K562 (cell line): ENCODE results near the gene PPP2R2B. TPM values are rescaled to one million over a fixed set of nuclear protein-coding genes. Genes with fewer than 3 reads are reported as not detected.

Experiments
- CEBPB ChIP-seq: fragments of 450-650 bp; IDR thresholded peaks from 2 replicates; pipeline ENCODE4 v1.6.1; 2016; ENCODE audit warnings: missing genetic modification characterization, missing compliant biosample characterization
- CEBPG ChIP-seq, 3 experiments: fragments of 200-800 bp in 1 of 3; sonication (Bioruptor generic) in 1 of 3; sonication (generic) in 1 of 3; formaldehyde crosslinking in 1 of 3; IDR thresholded peaks in 2 of 3; conservative IDR thresholded peaks in 1 of 3; 2 replicates each; pipeline versions ENCODE4 v1.6.1 to v1.8.0; 2016 to 2022; ENCODE audit warnings: missing compliant biosample characterization in 2 of 3, missing genetic modification characterization in 2 of 3, mild to moderate bottlenecking in 1 of 3, missing genetic modification reagents in 1 of 3
- FUS ChIP-seq: fragments of 200-400 bp; formaldehyde crosslinking; optimal IDR thresholded peaks from 2 replicates; pipeline ENCODE3; 2017; ENCODE audit warnings: low read depth, low read length
- MAZ ChIP-seq, 2 experiments: fragments of 450-650 bp in 1 of 2; sonication (generic) in 1 of 2; formaldehyde crosslinking; IDR thresholded peaks in 1 of 2; conservative IDR thresholded peaks in 1 of 2; 2 replicates each; pipeline versions ENCODE4 v1.4.0 to v1.5.0; 2020; ENCODE audit warnings: mild to moderate bottlenecking in 1 of 2, missing genetic modification reagents in 1 of 2
- MYNN ChIP-seq, 2 experiments: sonication (generic); formaldehyde crosslinking in 1 of 2; IDR thresholded peaks; 2 replicates each; pipeline versions ENCODE4 v1.5.0 to v1.6.1; 2016 to 2020; ENCODE audit warnings: antibody characterized with exemption in 1 of 2, missing genetic modification reagents in 1 of 2
- RCOR1 ChIP-seq, 2 experiments: IDR thresholded peaks; 2 replicates each; pipeline ENCODE4 v1.6.1; 2012; ENCODE audit warnings: low read depth in 2 of 2, low read length in 2 of 2, borderline replicate concordance in 1 of 2, improper control_type of control experiment in 1 of 2
- YY1 ChIP-seq, 3 experiments: IDR thresholded peaks; 2 replicates each; pipeline ENCODE4 v1.6.1; 2011; ENCODE audit warnings: low read length in 2 of 3, mild to moderate bottlenecking in 2 of 3, moderate library complexity in 2 of 3, borderline replicate concordance in 1 of 3, control low read depth in 1 of 3, low read depth in 1 of 3; ENCODE audit not compliant: insufficient read depth in 3 of 3, insufficient replicate concordance in 2 of 3, control insufficient read depth in 1 of 3, insufficient read length in 1 of 3; ENCODE audit errors: extremely low read depth in 1 of 3
- ZNF589 ChIP-seq: fragments of 200-800 bp; sonication (Bioruptor generic); IDR thresholded peaks from 2 replicates; pipeline ENCODE4 v1.6.1; 2016; ENCODE audit warnings: low read depth, missing genetic modification characterization, missing compliant biosample characterization
- polyA plus RNA-seq, 8 experiments: library from polyadenylated mRNA; depleted of rRNA in 4 of 8; stranded (reverse) in 5 of 8; unstranded in 3 of 8; fragments of >200 nt; fragmentation: Nextera tagmentation in 2 of 8; fragmentation: Illumina TruSeq in 1 of 8; extraction: Ambion mirVana in 2 of 8; extraction: Trizol in 1 of 8; gene quantifications; 2 replicates each; pipeline versions ENCODE4 v1.2.1 to v1.2.3, GENCODE V29; 2011 to 2014; ENCODE audit warnings: inconsistent platforms in 1 of 8, missing spikeins in 1 of 8
- total RNA-seq, 7 experiments: library from RNA; depleted of rRNA in 6 of 7; stranded (reverse); fragments of >200 nt in 6 of 7; fragmentation: Illumina TruSeq in 2 of 7; extraction: Trizol in 2 of 7; gene quantifications; 2 replicates each; pipeline versions ENCODE4 v1.2.1 to v1.2.3, GENCODE V29; 2011 to 2021; ENCODE audit warnings: low replicate concordance in 1 of 7
- TF ChIP-seq, protein P1 (sequence below): fragments of 250-450 bp; sonication (Bioruptor Pico); IDR thresholded peaks from 2 replicates; pipeline ENCODE4 v1.4.0; 2020; ENCODE audit warnings: mild to moderate bottlenecking, moderate library complexity, borderline replicate concordance
- TF ChIP-seq, protein P2 (sequence below), 2 experiments: fragments of 450-650 bp; formaldehyde crosslinking in 1 of 2; IDR thresholded peaks; 2 replicates each; pipeline versions ENCODE4 v1.4.0 to v1.6.1; 2014 to 2020; ENCODE audit warnings: mild to moderate bottlenecking in 2 of 2, borderline replicate concordance in 1 of 2, low read depth in 1 of 2
- TF ChIP-seq, protein P3 (sequence below): fragments of 450-650 bp; IDR thresholded peaks from 2 replicates; pipeline ENCODE4 v1.6.1; 2014; ENCODE audit warnings: low read depth, mild to moderate bottlenecking, moderate library complexity, borderline replicate concordance

Gene PPP2R2B
- total and polyA plus RNA-seq, 9 of the 15 experiments (the other 6 are each of a cell fraction or from before 2014, with no cell fraction given) = not detected

DNA sequence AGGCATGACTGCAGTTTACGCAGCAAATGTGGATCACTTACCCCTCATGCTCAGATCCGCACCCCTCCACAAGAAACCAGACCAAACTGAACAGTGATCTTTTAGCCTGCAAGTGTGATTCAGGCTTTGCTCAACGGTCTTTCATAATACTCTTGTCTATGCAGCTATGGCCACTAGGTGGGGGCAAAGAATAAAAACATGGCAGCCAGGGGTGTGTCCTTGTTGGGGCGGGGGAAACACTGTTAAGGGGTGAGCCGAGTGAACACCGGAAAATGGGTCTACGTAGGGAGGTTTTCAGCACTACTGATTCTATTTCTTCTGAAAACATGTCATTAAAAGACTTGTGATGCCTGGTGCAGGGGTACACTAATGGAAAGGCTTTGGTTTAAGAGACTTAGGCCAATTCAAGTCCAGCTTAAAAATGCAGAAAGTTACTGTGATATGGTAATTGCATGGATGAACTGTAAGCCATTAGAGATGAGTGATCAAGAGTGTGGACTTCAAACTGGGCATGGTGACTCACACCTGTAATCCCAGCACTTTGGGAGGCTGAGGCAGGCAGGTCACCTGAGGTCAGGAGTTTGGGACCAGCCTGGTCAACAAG lies 312.7 kb downstream of the PPP2R2B start (continued):
- TF ChIP-seq, protein P1, sequence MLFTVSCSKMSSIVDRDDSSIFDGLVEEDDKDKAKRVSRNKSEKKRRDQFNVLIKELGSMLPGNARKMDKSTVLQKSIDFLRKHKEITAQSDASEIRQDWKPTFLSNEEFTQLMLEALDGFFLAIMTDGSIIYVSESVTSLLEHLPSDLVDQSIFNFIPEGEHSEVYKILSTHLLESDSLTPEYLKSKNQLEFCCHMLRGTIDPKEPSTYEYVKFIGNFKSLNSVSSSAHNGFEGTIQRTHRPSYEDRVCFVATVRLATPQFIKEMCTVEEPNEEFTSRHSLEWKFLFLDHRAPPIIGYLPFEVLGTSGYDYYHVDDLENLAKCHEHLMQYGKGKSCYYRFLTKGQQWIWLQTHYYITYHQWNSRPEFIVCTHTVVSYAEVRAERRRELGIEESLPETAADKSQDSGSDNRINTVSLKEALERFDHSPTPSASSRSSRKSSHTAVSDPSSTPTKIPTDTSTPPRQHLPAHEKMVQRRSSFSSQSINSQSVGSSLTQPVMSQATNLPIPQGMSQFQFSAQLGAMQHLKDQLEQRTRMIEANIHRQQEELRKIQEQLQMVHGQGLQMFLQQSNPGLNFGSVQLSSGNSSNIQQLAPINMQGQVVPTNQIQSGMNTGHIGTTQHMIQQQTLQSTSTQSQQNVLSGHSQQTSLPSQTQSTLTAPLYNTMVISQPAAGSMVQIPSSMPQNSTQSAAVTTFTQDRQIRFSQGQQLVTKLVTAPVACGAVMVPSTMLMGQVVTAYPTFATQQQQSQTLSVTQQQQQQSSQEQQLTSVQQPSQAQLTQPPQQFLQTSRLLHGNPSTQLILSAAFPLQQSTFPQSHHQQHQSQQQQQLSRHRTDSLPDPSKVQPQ = no peak
- 0 out of 2 replicates have a peak, but pooled peaks have one; percentile 32 for TF ChIP-seq CEBPB (tag)
- TF ChIP-seq MAZ (CRISPR knock-in tag; conservative IDR thresholded peaks at IDR 0.05 in 1 of 2, IDR thresholded peaks at IDR 0.05 in 1 of 2) = no peak; a peak in 1 of 4 replicates
- no peak; the same call in 1 of the 2 replicates for TF ChIP-seq CEBPG (CRISPR knock-in tag; IDR thresholded peaks at IDR 0.05)
- TF ChIP-seq CEBPG (tag; conservative IDR thresholded peaks at IDR 0.05 in 1 of 2, IDR thresholded peaks at IDR 0.05 in 1 of 2) = peak in 1 of 2 experiments; percentile 20; a peak in 1 of 4 replicates
- TF ChIP-seq ZNF589 = no peak
- TF ChIP-seq FUS = no peak
- TF ChIP-seq MYNN (IDR thresholded peaks at IDR 0.05) = no peak
- no peak for TF ChIP-seq MYNN (CRISPR knock-in tag; IDR thresholded peaks at IDR 0.05)
- no peak for TF ChIP-seq RCOR1 (IDR thresholded peaks at IDR 0.05; ENCODE audit: borderline replicate concordance in 1 of 2, low read depth in 2 of 2, low read length in 2 of 2)
- TF ChIP-seq YY1 (IDR thresholded peaks at IDR 0.05; ENCODE audit: borderline replicate concordance in 1 of 3, control insufficient read depth in 1 of 3, extremely low read depth in 1 of 3, insufficient read depth in 3 of 3, insufficient read length in 1 of 3, insufficient replicate concordance in 2 of 3, low read depth in 1 of 3, low read length in 2 of 3) = peak; percentile 39 to 90 (median 76)
- TF ChIP-seq, protein P2, sequence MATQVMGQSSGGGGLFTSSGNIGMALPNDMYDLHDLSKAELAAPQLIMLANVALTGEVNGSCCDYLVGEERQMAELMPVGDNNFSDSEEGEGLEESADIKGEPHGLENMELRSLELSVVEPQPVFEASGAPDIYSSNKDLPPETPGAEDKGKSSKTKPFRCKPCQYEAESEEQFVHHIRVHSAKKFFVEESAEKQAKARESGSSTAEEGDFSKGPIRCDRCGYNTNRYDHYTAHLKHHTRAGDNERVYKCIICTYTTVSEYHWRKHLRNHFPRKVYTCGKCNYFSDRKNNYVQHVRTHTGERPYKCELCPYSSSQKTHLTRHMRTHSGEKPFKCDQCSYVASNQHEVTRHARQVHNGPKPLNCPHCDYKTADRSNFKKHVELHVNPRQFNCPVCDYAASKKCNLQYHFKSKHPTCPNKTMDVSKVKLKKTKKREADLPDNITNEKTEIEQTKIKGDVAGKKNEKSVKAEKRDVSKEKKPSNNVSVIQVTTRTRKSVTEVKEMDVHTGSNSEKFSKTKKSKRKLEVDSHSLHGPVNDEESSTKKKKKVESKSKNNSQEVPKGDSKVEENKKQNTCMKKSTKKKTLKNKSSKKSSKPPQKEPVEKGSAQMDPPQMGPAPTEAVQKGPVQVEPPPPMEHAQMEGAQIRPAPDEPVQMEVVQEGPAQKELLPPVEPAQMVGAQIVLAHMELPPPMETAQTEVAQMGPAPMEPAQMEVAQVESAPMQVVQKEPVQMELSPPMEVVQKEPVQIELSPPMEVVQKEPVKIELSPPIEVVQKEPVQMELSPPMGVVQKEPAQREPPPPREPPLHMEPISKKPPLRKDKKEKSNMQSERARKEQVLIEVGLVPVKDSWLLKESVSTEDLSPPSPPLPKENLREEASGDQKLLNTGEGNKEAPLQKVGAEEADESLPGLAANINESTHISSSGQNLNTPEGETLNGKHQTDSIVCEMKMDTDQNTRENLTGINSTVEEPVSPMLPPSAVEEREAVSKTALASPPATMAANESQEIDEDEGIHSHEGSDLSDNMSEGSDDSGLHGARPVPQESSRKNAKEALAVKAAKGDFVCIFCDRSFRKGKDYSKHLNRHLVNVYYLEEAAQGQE (IDR thresholded peaks at IDR 0.05; ENCODE audit: borderline replicate concordance) = peak; percentile 41; the same call in 1 of the 2 replicates
- TF ChIP-seq, protein P2 (CRISPR knock-in tag; IDR thresholded peaks at IDR 0.05; ENCODE audit: low read depth) = no peak
- TF ChIP-seq, protein P3, sequence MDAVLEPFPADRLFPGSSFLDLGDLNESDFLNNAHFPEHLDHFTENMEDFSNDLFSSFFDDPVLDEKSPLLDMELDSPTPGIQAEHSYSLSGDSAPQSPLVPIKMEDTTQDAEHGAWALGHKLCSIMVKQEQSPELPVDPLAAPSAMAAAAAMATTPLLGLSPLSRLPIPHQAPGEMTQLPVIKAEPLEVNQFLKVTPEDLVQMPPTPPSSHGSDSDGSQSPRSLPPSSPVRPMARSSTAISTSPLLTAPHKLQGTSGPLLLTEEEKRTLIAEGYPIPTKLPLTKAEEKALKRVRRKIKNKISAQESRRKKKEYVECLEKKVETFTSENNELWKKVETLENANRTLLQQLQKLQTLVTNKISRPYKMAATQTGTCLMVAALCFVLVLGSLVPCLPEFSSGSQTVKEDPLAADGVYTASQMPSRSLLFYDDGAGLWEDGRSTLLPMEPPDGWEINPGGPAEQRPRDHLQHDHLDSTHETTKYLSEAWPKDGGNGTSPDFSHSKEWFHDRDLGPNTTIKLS = no peak
